ENCODE data around the gene ABHD15. TPM values are rescaled to one million over a fixed set of nuclear protein-coding genes. Genes with fewer than 3 reads are reported as not detected.

The ABHD15 gene
- polyA plus RNA-seq, 1 experiment = 5.8 TPM

GRCh38 chr17:29510953-29511352, 55.9 kb downstream of the ABHD15 start:
- Histone ChIP-seq H3K36me3 (ENCODE audit: control insufficient read depth, insufficient read depth, low read length) (peaks cover 6% of the 10 kb centered on the region), H3K27me3 (ENCODE audit: control insufficient read depth, insufficient read depth, low read length) (no peaks in the 10 kb centered on the region), H3K4me3 (ENCODE audit: low read depth, low read length) (no peak overlapping the region)
- CTCF ChIA-PET = interaction anchor here (1.1 to 2.3 kb wide), 2 partner anchors 26 to 141 kb away, joined by 4 to 6 read pairs; no protein-coding TSS in a partner anchor
- TF ChIP-seq CTCF (IDR thresholded peaks at IDR 0.05; ENCODE audit: insufficient read depth, low read depth, low read length) = no peak
- DNase-seq (ENCODE audit: low read depth) = no peak
- POLR2A ChIA-PET = no interaction called here

Other genes starting within 250 kb of the ABHD15 start
- 9.1 and 22.1 TPM in 2 replicates for gene TAOK1, start 176.7 kb downstream of the ABHD15 start, polyA plus RNA-seq (2011; rRNA removed)
- 26.8 and 38.7 TPM in 2 replicates for gene TP53I13, start 1.7 kb upstream of the ABHD15 start, polyA plus RNA-seq (2011; rRNA removed)
- 21.6 and 32.0 TPM in 2 replicates for gene GIT1, start 22.6 kb upstream of the ABHD15 start, polyA plus RNA-seq (2011; rRNA removed)
- gene ANKRD13B, start 26.1 kb upstream of the ABHD15 start, polyA plus RNA-seq (2011; rRNA removed) = 1.9 and 3.1 TPM in 2 replicates
- gene CORO6, start 55.9 kb upstream of the ABHD15 start, polyA plus RNA-seq (2011; rRNA removed) = 8.0 and 19.3 TPM in 2 replicates

All from BJ (cell line).